ENCODE results near the gene PIP4K2B.

Gene PIP4K2B

DNA sequence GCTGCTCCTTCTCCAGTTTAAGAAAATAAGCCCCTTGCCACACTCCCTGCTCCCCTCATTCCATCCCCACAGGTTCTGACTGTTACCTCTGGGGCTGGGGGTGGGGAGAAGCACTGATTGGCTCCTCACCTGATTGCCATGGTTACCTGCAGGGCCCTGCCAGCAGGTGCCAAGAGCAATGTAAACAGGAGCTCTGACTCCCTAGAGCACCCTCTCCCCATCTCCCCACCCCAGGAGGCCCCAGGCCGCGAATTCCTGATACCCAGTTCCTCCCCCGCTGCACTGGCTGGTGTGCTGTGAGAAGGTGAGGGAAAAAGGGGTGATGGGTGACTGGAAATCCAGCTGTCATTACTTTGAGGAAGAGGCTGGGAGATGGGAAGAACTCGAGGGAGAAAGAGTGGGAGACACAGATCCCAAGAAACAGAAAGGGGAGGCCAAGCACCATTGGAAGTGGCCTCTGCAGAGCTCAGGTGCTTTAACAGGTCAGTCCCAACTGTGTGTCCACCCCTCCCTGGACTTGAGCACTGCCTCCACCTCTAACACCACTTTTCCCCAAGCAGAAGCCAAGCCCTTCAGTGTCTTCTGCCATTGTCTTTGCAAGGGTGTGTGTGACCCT, 55.7 kb downstream of the PIP4K2B start:
- no peak for DNase-seq

DNA sequence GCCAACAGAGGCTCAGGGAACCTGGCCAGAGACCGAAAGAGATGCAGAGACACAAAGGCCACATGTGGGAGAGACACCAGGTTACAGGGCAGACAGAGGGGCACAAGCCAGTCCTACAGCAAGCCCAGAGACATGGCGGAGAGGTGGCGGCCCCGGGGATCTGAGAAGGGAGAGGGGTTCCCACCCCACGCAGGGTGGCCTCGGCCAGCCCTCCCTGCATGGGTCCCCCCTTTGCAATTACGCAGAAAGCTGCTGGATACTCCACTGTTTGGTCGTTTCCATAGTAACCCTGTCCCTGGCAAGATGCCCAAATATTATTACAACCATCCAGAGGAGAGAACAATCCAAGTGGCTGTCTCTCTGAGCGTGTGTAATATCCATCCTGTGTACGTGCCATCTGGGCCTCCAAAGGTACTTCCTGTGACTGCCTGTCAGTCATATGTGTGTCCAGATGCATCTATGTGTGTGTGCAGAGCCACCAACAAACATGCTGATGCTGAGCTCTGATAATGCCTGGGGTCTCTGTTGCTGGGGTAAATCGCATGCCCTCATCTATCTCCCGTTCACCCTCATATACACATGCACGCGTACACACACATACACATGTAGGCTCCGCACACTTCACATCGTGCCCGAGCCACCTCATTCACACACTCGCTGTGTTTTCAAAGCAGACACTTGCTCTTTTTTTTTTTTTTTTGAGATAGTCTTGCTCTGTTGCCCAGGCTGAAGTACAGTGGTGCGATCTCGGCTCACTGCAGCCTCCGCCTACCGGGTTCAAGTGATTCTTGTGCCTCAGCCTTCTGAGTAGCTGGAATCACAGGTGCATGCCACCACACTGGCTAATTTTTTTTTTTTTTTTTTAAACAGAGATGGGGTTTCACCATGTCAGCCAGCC, 56.7 kb downstream of the PIP4K2B start:
- peak in 1 of 2 donors; percentile 31 for DNase-seq

DNA sequence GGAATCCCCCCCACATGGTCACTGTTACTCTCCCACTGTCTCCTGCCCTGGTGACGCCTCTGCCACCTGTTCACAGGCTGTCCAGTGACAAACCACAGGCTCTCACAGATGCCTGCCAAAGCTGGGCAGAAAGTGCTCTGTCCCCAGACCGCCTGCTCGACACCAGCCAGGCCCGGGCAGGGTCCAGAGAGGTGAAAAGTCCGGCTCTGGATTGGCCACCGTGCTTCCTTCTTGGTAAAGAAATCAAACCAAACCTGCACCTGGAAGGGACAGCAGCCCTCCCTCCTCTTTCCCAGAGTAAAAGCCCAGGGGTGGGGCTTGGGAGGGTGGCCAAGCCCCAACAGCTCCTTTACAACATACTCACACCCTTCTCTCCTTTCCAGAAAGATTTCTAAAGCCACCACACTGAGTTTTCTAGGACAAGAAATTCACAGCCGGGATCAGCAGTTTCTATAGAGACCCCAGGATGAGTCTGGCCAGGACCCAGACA, 57.4 kb downstream of the PIP4K2B start:
- DNase-seq, result no peak

DNA sequence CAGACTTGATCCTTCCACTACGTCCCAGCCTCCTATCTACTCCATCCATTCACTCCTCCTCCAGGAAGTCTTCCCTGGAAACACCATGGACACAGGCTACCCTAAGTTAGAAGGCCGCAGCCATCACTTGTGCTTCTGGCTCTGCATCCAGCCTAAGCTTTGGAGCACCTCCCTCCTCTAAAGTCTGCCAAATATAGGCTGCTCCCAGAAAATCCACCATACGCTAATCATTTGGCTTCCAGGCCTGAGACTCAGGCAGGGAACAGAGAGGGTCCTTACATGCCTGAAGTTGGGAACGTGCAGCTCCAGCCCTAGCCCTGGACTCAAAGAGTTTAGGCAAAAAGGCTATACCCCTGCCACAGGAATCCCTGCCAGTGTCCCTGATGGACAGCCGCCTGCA, 57.9 kb downstream of the PIP4K2B start:
- DNase-seq, result no peak

DNA sequence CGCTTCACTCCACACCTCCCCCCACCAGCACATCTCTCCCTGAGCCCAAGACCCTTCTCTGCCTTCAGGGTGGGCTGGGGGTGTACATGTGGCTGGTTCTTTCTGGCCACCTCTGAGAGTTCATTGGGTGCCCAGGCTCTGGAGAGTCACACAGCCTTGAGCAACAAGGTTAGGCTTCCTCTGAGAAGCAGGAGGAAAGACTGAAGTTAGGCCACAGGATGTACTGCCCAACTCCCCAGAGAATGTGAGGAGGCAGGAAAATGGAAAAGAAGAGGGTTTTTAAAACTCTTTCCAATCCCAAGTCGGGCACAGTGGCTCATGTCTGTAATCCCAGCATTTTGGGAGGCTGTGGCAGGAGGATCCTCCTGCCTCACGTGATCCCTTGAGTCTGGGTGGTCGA, 58.5 kb downstream of the PIP4K2B start:
- no peak for DNase-seq

DNA sequence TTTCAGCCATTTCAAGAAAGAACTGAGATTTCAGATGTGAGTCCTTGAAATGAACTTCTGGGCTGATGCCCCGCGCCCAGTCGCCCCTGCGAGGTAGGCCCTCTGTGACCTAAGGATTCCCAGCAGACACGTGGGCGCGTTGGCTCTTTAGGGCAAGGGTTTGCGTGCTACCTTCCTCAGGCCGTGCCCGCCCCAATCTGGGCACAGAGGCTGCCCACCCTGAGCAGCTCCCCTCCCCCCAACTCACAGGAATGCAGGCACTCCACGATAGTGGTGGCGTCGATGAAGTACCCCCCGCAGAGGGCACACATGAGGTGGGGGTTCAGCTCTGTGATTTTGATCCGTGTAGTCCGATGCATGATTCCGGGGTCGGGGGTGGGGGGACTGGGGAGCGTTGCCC, 59.3 kb downstream of the PIP4K2B start:
- DNase-seq, result no peak

DNA sequence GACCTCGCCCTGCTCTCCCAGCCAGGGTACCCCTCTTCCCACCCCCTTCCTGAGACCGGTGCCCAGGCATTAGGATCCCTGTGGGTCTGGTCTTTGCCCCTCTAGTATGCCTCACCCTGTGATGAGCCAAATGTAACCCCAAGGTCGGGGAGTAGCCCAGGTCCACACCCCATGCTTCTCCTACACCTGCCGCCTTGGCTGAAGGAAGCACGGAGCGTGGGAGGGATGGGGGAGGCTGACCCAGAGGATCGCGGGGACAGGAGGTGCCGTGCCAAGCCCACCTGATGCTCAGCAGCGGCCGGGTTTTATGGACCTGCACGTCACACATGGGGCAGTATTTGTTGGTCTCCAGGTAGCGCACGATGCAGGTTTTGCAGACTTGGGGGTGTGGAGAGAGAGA, 60.1 kb downstream of the PIP4K2B start:
- DNase-seq, result no peak

DNA sequence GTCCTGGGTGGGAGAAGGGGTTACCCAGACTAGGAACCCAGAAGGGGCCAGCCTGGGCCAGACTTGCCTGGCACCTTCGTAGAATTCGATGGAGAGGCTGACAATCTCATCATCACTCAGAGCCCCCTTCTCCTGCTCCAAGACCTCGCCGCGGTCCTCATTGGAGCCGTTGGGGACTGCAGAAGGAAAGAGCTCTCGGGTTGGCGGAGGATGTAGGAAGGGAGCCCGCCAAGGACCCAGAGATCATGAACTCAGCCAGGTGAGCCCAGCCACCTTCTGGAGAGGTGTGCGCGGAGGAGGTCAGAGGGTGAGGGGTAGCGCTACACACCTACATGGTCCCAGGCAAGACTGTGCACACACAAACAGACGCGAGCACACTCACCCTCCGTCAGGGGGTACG, 60.7 kb downstream of the PIP4K2B start:
- DNase-seq, result no peak

DNA sequence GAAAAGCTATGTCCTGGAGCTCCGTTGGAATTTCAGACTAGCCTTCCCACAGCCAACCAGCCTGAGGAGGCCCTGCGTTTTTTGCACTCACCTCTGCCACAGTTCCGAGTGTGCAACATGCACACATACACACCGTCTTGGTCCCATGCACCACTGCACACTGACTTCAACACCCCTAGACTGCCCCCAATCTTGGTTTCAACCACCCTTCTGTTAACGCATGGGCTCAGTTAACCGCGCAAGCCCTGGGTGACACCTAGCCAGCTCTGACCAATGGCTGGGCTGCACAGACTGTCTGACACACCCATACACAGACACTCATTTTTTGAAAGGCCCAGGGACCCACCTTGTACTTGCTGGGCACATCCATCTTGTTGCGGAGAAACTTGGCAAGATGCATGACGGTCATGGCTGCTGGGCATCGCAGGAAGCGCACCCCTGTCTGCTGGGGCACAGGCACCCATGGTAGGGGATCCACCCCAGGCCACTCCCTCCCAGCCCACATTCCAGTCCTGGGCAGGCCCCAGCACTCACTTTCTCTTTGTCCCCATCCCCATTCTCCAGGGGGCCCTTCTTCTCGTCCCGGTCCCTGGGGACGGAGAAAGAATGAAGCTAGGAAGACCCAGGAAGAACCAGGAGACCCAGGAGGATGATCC, 61.2 kb downstream of the PIP4K2B start:
- no peak for DNase-seq

DNA sequence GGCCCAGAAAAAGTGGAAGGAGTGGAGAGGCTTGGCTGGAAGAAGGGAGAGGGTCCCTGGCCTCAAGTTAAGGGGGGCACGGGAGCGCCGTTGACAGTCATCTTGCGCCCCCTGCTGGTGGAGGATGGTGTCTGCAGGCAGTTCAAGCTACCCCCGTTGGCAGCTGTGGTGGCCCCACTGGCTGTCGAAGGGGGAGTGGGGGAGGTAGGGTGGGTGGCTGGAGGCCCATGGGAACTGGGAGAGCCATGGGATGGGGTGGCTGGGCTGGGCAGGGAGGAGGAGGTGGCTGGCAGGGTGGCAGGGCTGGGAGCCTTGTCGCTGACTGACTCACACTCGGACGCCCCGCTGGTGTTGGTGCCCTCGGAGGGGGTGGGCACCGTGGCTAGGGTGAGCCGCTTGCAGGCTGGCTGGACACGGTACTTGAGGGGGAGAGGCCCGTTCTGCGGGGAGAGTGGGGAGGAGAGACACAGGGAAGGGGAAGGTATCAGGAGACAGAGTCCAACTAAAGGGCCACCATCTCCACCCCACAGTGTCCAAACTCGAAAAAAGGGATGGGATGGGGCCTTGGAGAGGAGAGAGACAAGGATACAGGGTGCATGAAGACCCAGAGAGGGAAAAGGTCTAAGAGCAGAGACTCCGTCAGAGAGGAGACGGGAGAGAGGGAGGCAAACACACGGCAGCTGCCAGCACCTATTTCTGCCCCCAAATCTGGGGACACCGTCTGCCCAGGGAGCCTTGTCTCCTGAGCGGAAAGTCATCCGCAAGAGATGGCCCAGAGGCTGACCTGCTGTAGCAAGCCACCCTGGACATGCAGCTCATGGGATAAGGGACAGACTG, 64.0 kb downstream of the PIP4K2B start:
- DNase-seq, result peak in 1 of 2 donors; percentile 65

DNA sequence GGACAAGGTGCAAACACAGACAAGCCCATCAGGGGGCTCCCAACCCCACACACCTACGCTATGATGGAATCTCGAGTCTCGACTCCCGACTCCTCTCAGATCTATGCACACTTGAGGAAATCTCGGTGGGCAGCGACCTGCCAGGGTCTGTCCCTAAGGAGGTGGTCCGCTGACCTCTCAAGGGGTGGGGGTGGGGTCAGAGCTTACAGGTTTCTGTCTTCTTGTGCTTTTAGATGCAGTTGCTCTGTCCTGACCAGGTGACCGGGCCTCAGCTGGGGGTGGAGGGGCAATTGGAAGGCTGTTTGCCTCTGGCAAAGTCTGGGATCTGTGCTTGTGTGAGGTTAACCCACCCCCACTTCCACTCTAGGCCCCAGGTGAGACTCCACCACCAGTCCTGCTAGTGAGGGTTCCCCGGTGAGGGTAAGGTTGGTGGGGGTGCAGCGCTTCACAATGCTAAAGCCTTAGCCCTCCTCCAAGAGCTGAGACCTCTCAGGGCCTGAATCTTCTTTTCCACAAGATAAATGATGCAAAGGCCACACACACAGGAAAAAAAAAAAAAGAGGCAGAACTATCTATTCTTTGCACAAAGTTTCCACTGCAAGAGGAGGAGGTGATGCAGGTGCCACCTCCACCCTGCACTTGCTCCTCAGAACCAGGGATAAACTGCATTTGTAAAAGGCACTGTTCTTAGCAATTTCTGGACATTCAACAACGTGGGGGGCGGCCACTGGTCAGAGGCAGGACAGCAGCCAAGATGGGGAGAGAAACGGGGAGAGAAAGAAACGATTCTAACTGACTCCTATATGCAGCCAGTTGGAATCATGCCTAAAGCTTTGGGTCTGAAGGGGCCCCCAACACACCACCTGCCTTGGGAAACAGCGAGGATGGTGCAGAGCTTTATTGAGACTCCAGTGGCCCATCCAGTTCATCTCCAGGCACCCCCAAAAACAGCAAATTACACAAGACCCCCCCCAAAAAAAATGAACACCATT, 65.1 kb downstream of the PIP4K2B start:
- no peak for DNase-seq

DNA sequence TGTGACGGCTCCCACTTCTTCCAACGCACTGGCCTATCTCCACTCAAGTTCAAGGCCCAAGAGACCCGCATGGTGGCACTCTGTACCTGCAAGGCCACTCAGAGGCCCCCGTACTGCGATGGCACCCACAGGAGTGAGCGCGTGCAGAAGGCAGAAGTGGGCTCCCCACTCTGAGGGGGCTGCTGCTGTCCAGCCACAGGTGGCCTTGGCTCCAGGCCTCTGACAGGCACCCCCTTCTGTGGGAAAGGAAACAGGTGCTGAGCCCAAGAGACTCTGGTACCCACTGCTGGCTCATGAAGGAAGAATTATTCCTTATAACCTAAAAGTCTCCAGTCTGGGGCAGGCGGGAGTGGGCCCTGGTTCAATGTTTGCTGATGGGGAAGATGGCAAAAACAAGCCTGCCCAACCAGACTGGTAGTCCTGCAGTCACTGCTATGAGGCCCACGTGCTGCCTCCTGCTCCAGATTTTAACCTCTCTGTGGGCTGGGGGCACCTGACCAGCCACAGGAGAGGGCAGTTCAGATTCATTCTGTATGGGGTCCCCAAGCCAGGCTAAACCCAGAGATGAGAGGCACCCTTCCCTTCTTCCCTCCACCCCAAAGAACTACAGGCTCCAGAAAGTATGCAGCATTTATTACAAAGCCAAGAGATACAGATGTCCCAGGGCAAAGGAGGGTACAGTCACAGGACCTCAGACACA, 65.9 kb downstream of the PIP4K2B start:
- no peak for DNase-seq

DNA sequence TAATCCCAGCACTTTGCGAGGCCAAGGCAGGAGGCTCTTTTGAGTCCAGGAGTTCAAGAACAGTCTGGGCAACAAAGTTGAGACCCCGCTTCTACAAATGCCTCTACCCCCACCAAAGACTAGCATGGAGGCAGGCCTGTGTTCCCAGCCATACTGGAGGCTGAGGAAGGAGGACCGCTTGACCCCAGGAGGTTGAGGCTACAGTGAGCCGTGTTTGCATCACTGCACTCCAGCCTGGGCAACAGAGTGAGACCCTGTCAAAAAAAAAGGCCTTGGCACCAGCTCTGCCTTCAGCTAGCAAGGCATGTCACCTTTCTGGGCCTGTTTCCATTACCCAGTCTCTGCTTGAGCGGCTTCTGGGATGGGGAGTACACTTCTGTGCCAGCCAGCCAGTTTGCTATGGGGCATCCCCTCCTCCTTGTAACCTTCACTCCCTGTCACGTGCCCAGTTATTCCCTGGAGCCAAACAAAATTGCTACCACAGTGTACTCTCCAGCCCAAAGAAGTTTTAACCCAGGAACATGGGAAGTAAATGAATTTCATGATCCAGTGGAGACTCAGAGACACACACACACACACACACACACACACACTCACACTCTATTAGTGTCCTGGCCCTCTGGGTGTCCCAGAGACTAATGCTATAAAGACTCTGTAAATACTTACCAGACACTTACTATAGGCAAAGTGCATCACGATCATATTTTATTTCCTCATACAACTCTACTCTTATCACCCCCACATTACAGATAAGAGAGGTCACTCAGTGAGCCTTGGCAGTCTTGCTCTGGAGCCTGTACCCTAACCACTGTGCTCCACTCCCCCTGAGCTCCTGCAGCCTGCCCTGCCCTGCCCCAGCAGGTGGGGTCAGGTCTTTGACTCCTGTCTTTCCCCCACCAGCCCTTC, 66.7 kb downstream of the PIP4K2B start:
- no peak for DNase-seq

DNA sequence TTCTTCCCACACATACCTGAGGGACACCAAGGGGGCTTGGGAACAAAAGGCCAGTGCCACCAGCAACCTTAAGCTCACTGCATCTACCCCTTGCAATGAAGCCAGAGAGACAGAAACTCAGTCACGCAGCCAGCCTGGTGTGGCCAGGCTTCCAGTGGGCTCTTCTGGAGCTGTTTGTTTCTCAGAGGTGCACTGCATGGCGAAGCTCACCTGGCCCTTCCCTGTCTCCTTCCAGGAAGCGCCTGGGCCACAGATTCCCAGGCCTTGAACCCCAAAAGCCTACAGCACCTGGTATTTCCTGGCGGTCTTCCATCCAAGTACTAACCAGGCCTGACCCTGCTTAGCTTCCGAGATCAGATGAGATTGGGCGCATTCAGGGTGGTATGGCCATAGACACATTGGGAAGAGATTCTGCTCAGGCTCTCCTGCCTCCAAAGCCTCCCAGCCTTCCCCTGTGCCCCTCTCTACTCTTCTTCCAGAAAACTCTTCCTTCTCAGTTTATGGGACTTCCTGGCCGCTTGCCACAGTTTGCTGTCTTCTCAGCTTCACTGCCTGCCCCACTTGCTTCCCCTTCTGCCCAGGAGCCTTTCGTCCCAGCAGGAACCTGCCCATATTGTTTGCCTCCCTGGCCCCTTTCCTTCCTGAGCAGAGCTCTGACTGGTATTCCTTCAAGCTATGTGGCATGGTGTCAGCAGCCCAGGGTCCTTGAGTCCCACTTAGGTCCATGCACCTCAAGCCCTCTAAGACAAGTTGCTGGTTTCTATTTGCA, 67.6 kb downstream of the PIP4K2B start:
- DNase-seq, result peak in 1 of 2 donors; percentile 30

DNA sequence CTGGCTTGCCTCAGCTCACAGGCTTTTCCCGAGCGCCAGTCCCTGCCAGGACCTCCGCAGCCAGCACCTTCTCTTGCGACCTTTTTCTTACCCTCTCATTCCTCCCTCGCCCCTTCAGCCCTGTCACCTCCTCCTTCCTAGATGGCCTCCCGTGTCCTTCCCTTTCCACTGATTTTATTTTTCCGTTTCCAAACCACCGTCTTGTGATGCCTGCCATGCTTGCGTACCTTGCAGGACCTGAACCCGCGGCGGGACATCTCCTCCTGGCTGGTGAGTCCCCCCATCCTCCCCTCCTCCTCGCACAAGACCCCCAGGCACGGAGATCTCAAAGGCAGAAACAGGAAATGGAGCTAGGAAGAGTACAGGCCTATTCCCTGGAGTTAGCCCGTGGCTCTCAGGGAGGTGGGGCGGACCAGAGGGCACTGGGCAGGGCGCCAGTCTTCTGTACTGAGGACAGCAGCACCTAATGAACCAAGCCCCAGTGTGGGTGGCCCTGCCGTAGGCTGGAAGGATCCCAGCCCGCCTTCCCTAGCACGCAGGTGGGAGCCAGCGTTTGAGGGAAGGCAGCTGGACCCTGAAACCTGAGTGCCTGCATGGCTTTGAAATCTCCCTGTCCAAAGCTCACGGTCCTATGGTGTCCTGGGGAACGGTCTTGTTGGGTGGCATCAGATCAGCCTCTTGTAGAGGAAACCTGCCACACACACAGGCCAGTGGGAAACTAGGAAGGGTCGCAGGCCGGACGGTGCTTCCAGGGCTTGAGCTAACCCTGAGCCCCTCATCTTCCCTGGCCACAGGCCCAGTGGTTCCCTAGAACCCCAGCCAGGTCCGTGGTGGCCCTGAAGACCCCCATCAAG, 68.6 kb downstream of the PIP4K2B start:
- no peak for DNase-seq

DNA sequence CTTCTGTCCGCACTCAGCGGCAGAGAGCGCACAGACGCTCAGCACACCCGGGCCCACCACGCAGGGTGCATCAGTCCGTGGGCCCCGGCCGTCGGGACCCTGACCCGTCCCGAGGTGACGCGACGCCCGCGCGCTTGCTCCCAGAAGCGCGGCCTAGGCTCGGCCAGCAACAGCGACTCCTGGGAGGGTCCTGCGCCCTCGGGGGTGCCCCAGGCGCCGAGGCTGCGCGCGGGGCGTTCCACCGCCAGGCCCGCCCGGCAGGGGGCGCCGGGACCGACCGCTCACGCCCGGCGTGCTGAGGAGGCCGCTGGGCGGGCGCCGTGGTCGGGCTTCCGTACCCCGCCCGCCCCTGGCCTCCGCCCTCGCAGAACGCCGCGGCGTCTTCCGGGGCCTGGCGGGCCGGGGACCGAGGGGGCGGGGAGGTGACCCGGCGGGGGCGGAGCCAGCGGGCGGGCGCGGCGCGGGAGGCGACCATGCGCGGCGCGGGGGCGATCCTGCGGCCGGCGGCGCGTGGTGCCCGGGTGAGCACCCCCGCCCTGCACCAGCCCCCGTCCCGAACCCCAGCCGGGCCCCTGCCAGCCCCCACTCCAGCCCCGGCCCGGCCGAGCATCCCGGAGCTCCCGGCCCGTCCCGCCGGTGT, 69.3 kb downstream of the PIP4K2B start, which contains the start of gene CISD3:
CISD3 (plus strand) TSS at position 456 of the 640 bp plus-strand sequence; CDS start at position 474, 18 bp downstream.
- peak; percentile 44 to 76 for DNase-seq

DNA sequence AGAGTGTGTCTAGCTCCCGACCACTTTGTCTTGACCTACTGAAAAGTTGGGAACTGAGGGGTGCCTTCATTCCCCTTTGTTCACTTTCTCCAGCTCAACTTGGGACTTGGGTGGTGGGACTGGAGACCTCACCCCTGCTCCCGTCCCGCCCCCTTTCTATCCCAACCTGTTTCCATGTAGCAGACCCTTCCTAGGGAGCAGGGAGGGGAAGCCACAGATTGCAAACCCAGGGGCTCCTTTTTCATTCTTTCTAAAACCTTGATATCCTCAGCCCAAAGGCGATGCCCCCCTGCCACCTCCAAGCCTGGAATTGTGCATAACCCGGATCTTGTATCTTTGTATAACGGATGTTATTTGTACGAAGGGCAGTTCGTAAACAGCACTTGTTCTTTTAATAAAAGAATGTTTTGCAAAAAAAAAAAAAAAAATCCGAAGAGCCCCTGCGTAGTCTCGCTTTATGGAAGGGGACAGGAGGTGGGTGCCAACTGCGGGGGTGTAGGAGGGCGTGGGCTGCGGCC, 69.9 kb downstream of the PIP4K2B start:
- no peak for DNase-seq

Measured in inflammatory macrophage treated with lipopolysaccharide for 1 hour (primary cell).